Activated CD8-positive, alpha-beta T cell treated with anti-CD3 and anti-CD28 coated beads, Interleukin-2, amount 10 ng/mL, durations not matched to agents 7 days and 5 days (primary cell): ENCODE results near the gene MBNL2. TPM values are rescaled to one million over a fixed set of nuclear protein-coding genes. Genes with fewer than 3 reads are reported as not detected.

Source experiments
- ATAC-seq: fragments of 150-1000 bp; cut with Tn5 transposase; one replicate; pipeline ENCODE4 v1.10.0; 2021; ENCODE audit warnings: moderate library complexity
- CTCF ChIA-PET: fragments of 350-600 bp; sonication (Branson Sonifier 250); formaldehyde crosslinking; loops from one replicate; lab custom pipeline; 2021; ENCODE audit warnings: antibody characterized with exemption; lab: Charles Lee
- POLR2A ChIA-PET: fragments of 350-600 bp; sonication (Branson Sonifier 250); formaldehyde crosslinking; loops from one replicate; lab custom pipeline; 2021; ENCODE audit warnings: antibody characterized with exemption; lab: Charles Lee
- DNase-seq: peaks from one replicate; pipeline ENCODE4 v3.0.0-alpha.2; 2020
- H3K27ac Mint-ChIP-seq: one replicate; pipeline ENCODE4 v1.8.0; 2021; ENCODE audit warnings: mild to moderate bottlenecking, mixed read lengths
- H3K27me3 Mint-ChIP-seq: one replicate; pipeline ENCODE4 v1.8.0; 2021; ENCODE audit warnings: low read depth, mixed read lengths
- H3K36me3 Mint-ChIP-seq: one replicate; pipeline ENCODE4 v1.8.0; 2021; ENCODE audit warnings: low read depth, mixed read lengths
- H3K4me1 Mint-ChIP-seq: one replicate; pipeline ENCODE4 v1.8.0; 2021; ENCODE audit warnings: low read depth, mixed read lengths
- H3K4me3 Mint-ChIP-seq: one replicate; pipeline ENCODE4 v1.8.0; 2021; ENCODE audit warnings: mild to moderate bottlenecking, mixed read lengths
- H3K9me3 Mint-ChIP-seq: one replicate; pipeline ENCODE4 v1.8.0; 2022; ENCODE audit warnings: mixed read lengths; ENCODE audit not compliant: insufficient read depth
- total RNA-seq, 2 experiments: library from RNA; stranded (reverse); gene quantifications; one replicate each; pipeline ENCODE4 v1.2.3, GENCODE V29; 2021

Gene MBNL2
- total RNA-seq, 2 experiments from 2014 or later = 11.6 to 12.3 TPM

DNA sequence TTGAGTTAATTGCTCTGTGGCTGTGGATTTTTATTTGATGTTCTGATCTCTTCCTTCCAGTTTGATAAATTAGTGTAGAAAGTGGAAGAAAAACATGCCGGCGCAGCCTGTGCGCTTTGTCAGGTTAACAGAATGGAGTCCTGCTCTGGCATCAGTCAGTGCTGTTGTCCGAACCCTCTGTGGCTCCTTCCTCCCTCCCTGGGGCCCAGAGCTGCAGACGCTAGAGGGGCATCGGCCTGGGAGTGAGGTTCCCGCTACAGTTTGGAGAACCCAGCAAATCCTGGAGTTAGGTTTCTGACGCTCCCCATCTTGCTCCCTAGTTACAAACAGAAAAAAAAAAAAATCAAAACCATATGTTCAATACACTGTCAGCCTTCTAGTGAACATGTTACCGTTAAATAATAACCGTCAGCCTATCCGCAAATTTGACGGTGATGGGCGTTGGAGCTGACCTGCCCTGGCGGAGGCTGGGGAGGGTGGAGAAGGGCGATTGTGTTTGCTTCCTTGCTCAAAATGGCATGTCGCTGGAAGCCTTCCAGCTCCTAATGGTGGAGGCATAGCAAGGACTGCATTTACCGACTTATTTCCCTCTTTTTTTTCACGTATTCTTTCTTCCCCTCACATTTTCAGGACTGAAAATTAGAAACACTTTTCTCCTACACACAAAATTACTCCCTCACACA is 13.6 kb downstream of the MBNL2 start:
- ATAC-seq (no peak), DNase-seq (no peak)
- peaks cover 13% of the 10 kb centered on the region for H3K4me1 Mint-ChIP-seq
- H3K27me3 Mint-ChIP-seq = no peaks in the 10 kb centered on the region
- H3K27ac Mint-ChIP-seq = no peak overlapping the region
- ChIA-PET CTCF (no interaction called here), POLR2A (no interaction called here)
- no peak overlapping the region for H3K4me3 Mint-ChIP-seq
- no peaks in the 10 kb centered on the region for H3K9me3 Mint-ChIP-seq
- H3K36me3 Mint-ChIP-seq = peaks cover 7% of the 10 kb centered on the region

DNA sequence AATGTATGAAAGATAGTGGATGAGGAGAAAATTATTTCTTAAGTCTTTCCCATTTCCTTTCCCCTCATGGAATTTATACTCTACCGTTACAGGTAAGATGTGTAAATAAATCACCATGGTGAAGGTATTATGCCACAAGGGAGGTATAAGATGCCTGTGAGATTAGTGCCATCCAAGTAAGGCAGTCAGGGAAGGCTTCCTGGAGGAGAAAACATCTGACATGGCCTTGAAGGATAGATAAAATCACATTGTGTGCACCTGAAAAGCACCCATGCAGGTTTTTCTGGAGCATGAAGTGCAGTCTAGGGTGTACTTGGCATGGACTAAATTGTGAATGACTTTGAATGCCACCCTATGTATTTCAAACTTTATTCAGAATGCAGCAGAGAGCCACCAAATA is 15.3 kb downstream of the MBNL2 start:
- Mint-ChIP-seq H3K36me3 (peaks cover 5% of the 10 kb centered on the region), H3K27me3 (no peaks in the 10 kb centered on the region), H3K27ac (no peak overlapping the region), H3K4me3 (no peak overlapping the region), H3K9me3 (no peaks in the 10 kb centered on the region), H3K4me1 (peaks cover 25% of the 10 kb centered on the region)
- ChIA-PET POLR2A (no interaction called here), CTCF (no interaction called here)
- no peak for DNase-seq
- no peak for ATAC-seq

GRCh38 chr13:97238432-97238831 is 16.3 kb downstream of the MBNL2 start:
- Mint-ChIP-seq H3K36me3 (peaks cover 5% of the 10 kb centered on the region), H3K27ac (no peak overlapping the region), H3K9me3 (no peaks in the 10 kb centered on the region), H3K27me3 (no peaks in the 10 kb centered on the region), H3K4me3 (no peak overlapping the region), H3K4me1 (peaks cover 22% of the 10 kb centered on the region)
- ChIA-PET CTCF (no interaction called here), POLR2A (no interaction called here)
- DNase-seq (no peak), ATAC-seq (no peak)

- no peak for ATAC-seq
- Mint-ChIP-seq H3K4me3 (no peak overlapping the region), H3K4me1 (peaks cover 20% of the 10 kb centered on the region)
Observed at GRCh38 chr13:97238883-97239282, 16.8 kb downstream of the MBNL2 start.

DNA sequence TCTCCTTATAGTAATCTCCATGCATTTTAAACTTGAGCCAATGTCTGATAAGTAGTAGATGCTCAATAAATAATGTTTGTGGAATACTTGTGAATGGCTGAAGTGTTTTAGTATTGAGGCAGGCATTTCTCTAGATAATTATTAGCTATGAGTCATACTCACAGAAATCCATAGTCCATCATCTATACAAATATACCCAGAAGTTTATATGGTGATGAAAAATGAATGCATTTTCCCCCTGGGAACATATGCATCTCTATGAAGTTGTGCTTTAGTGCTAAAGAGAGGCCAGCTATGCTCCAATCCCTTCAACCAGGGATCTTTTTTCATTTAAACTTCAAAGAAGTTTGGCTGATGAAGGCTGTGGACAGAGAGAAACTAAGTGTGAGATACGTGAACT is 17.2 kb downstream of the MBNL2 start:
- no peak for DNase-seq
- Mint-ChIP-seq H3K4me3 (no peak overlapping the region), H3K27ac (no peak overlapping the region), H3K4me1 (peaks cover 20% of the 10 kb centered on the region), H3K9me3 (no peaks in the 10 kb centered on the region), H3K27me3 (no peaks in the 10 kb centered on the region), H3K36me3 (peaks cover 5% of the 10 kb centered on the region)
- ChIA-PET CTCF (no interaction called here), POLR2A (no interaction called here)
- ATAC-seq = no peak

More at GRCh38 chr13:97238883-97239282, 16.8 kb downstream of the MBNL2 start:
- Mint-ChIP-seq H3K9me3 (no peaks in the 10 kb centered on the region), H3K27ac (no peak overlapping the region), H3K36me3 (peaks cover 5% of the 10 kb centered on the region), H3K27me3 (no peaks in the 10 kb centered on the region)
- POLR2A ChIA-PET = no interaction called here
- CTCF ChIA-PET = no interaction called here
- no peak for DNase-seq

DNA sequence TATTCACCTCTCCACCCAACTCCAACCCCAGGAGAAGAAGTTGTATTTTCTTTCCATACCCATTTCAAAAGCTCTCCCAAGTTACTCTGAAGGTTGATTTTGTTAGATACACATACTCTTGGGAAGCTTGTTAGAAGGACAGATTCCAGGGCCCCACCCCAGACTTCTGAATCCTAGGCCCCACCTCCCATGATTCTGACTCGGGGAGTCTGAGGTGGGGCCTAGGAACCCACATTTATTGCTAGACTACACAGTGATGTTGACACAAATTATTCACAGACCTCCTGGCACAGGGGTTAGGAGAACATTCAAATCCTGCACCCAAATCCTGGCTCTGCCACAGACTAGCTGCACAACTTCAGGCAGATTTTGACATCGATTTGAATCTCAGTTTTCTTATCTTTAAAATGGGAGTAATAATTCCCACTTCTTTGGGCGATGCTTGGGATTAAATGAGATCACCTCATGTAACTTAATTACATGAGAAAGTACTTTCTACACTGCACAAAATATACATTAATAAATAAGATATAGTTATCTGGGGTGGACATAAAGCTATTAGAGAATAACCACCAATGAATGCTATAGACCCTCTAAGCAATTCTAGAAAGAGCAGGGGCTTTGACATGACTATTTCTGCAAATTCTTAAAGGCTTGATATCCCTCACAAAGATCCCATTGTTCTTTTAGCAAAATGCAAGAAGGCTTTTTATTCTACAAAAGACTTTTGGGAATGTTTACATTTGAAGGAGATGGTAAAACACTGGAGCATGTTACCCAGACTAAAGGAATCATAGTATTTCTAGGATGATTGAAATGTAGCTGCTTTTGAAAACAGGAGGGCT is 18.0 kb downstream of the MBNL2 start:
- peaks cover 20% of the 10 kb centered on the region for H3K4me1 Mint-ChIP-seq
- ATAC-seq = no peak
- no peak for DNase-seq
- H3K4me3 Mint-ChIP-seq = no peak overlapping the region
- POLR2A ChIA-PET = no interaction called here
- peaks cover 2% of the 10 kb centered on the region for H3K36me3 Mint-ChIP-seq
- CTCF ChIA-PET = interaction anchor here (1.6 kb wide), 1 partner anchor 11 kb away, joined by 3 read pairs; no protein-coding TSS in a partner anchor
- H3K27me3 Mint-ChIP-seq = no peaks in the 10 kb centered on the region
- no peak overlapping the region for H3K27ac Mint-ChIP-seq
- no peaks in the 10 kb centered on the region for H3K9me3 Mint-ChIP-seq

DNA sequence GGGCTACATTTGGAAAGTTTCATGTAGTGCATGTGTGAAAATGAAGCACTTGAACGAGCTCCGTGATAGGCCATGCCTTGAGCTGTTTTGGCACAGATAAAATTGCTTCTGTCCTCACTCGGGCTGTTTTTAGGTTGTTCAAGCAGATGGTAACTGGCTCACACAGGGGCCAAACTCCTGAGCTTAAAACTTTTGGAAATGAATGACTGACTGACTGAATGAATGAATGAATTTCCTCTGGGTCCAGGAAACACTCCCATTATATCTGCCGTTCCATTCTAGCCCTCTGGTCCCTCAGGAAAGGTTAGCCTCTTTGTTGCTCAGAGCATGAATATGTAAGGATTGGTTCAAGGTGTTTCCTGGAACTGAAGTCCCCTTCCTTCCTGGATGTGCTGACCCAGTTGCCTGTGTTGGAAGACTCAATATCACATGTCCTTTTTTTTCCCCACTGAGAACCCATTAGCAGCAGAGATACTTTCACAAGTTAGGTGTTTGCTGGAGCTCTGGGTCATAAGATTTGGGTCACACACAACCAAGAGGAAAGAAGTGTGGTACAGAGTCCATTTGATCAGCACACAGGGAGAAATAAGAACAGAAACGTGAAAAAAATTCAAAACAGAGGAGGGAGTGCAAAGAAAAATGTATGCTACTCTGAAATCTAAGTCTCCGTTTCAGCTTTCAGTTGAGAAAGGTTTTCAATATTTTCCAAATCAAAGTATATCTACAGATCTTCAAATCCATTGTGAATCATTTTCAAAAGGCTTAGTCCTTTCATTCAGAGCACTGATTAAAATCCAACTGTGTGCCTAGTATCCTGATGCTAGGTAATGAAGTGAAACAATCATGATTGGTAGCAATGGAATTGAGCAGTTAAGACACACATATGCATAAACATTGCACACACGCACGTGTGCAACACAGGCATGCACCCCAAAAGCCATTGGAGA is 18.9 kb downstream of the MBNL2 start:
- Mint-ChIP-seq H3K36me3 (peaks cover 2% of the 10 kb centered on the region), H3K4me3 (no peak overlapping the region), H3K27me3 (no peaks in the 10 kb centered on the region), H3K4me1 (peaks cover 20% of the 10 kb centered on the region), H3K27ac (no peak overlapping the region), H3K9me3 (no peaks in the 10 kb centered on the region)
- POLR2A ChIA-PET = interaction anchor here (0.7 kb wide), 1 partner anchor 9 kb away, joined by 3 read pairs; no protein-coding TSS in a partner anchor
- DNase-seq = no peak
- ATAC-seq = no peak
- CTCF ChIA-PET = interaction anchor here (1.6 kb wide), 1 partner anchor 10 kb away, joined by 3 read pairs; no protein-coding TSS in a partner anchor

DNA sequence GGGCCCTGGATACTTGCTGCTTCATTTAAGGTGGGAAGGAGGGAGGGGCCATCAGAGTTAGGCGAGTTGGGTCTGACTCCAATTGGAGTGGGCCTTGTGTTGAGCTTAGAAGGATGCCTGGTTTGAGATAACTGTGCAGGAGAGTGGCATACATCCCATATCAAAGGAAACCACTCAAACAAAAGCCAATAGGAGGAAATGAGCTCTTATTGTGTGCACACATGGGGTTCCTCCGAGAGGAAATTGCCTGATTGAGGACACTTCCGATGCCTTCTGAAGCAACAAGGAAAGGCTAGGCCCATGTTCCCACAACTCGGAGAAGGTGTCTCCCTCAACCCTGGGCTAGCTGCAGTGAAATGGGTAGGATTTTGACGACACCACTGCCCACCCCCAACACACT is 19.6 kb downstream of the MBNL2 start:
- H3K27ac Mint-ChIP-seq = no peak overlapping the region
- H3K4me3 Mint-ChIP-seq = no peak overlapping the region
- H3K36me3 Mint-ChIP-seq = peaks cover 2% of the 10 kb centered on the region
- H3K4me1 Mint-ChIP-seq = peaks cover 20% of the 10 kb centered on the region
- H3K27me3 Mint-ChIP-seq = no peaks in the 10 kb centered on the region
- ATAC-seq = no peak
- no peaks in the 10 kb centered on the region for H3K9me3 Mint-ChIP-seq
- ChIA-PET CTCF (no interaction called here), POLR2A (no interaction called here)
- DNase-seq = no peak

- POLR2A ChIA-PET = no interaction called here
- H3K9me3 Mint-ChIP-seq = no peaks in the 10 kb centered on the region
- ATAC-seq (no peak), DNase-seq (no peak)
- peaks cover 20% of the 10 kb centered on the region for H3K4me1 Mint-ChIP-seq
- no peak overlapping the region for H3K27ac Mint-ChIP-seq
- H3K36me3 Mint-ChIP-seq = no peaks in the 10 kb centered on the region
- H3K27me3 Mint-ChIP-seq = no peaks in the 10 kb centered on the region
- CTCF ChIA-PET = no interaction called here
- H3K4me3 Mint-ChIP-seq = no peak overlapping the region
Observed at GRCh38 chr13:97242755-97243497, 20.8 kb downstream of the MBNL2 start.

- ChIA-PET CTCF (no interaction called here), POLR2A (no interaction called here)
- Mint-ChIP-seq H3K4me1 (peaks cover 13% of the 10 kb centered on the region), H3K36me3 (no peaks in the 10 kb centered on the region), H3K4me3 (no peak overlapping the region), H3K27ac (no peak overlapping the region), H3K27me3 (no peaks in the 10 kb centered on the region), H3K9me3 (no peaks in the 10 kb centered on the region)
- ATAC-seq (no peak), DNase-seq (no peak)
Observed at GRCh38 chr13:97243915-97244781, 22.0 kb downstream of the MBNL2 start.
